ENCODE measurements around the gene ADAM22. TPM values are rescaled to one million over a fixed set of nuclear protein-coding genes. Genes with fewer than 3 reads are reported as not detected.

Gene ADAM22
- total RNA-seq, 4 donors from 2014 or later, result 0.88 to 2.5 (median 1.6) TPM

- H3K36me3 ChIP-seq, result peaks cover 0 to 41% (median 0%) of the 10 kb centered on the region in 3 donors
- DNase-seq, result no peak
- peak overlapping the region; percentile 80 to 91 (median 86) for H3K27ac ChIP-seq
- H3K27me3 ChIP-seq, result no peaks in the 10 kb centered on the region
- peaks cover 0 to 24% (median 2%) of the 10 kb centered on the region in 4 donors for H3K4me1 ChIP-seq
- H3K4me3 ChIP-seq, result peak overlapping the region in 3 of 4 donors; percentile 83 to 96 (median 92)
- TF ChIP-seq POLR2A (IDR thresholded peaks at IDR 0.05) (no peak), CTCF (IDR thresholded peaks at IDR 0.05) (no peak)
- H3K9me3 ChIP-seq, result no peaks in the 10 kb centered on the region
Observed at GRCh38 chr7:88217675-88218428, 283.8 kb downstream of the ADAM22 start.

GRCh38 chr7:88218429-88218745 is 284.3 kb downstream of the ADAM22 start:
- peak overlapping the region; percentile 80 to 91 (median 86) for H3K27ac ChIP-seq
- no peak for TF ChIP-seq POLR2A (IDR thresholded peaks at IDR 0.05)
- TF ChIP-seq CTCF (IDR thresholded peaks at IDR 0.05), result no peak
- peaks cover 0 to 24% (median 2%) of the 10 kb centered on the region in 4 donors for H3K4me1 ChIP-seq
- peak overlapping the region in 3 of 4 donors; percentile 83 to 96 (median 92) for H3K4me3 ChIP-seq
- no peaks in the 10 kb centered on the region for H3K27me3 ChIP-seq
- no peak for DNase-seq
- H3K9me3 ChIP-seq, result no peaks in the 10 kb centered on the region
- H3K36me3 ChIP-seq, result peaks cover 0 to 36% (median 0%) of the 10 kb centered on the region in 3 donors

- TF ChIP-seq POLR2A (IDR thresholded peaks at IDR 0.05) (no peak), CTCF (IDR thresholded peaks at IDR 0.05) (no peak)
Observed at GRCh38 chr7:88218836-88219605, 285.0 kb downstream of the ADAM22 start.

GRCh38 chr7:88219781-88220747 is 286.0 kb downstream of the ADAM22 start, which contains the start of gene SRI:
TSS of gene SRI (minus strand) at chr7:88220038. CDS start at chr7:88220026, 12 bp downstream.
- Histone ChIP-seq H3K36me3 (peaks cover 0 to 20% (median 0%) of the 10 kb centered on the region in 3 donors), H3K9me3 (no peaks in the 10 kb centered on the region), H3K27me3 (no peaks in the 10 kb centered on the region), H3K27ac (peak within 1 kb of the TSS; percentile 80 to 91 (median 86)), H3K4me1 (peaks cover 0 to 24% (median 2%) of the 10 kb centered on the region in 4 donors), H3K4me3 (peak within 1 kb of the TSS; percentile 83 to 96 (median 92))
- TF ChIP-seq CTCF (IDR thresholded peaks at IDR 0.05) (peak; percentile 82 to 98 (median 95)), POLR2A (IDR thresholded peaks at IDR 0.05) (peak; percentile 57 to 75)
- DNase-seq, result peak; percentile 85 to 95 (median 95)

More at GRCh38 chr7:88218836-88219605, 285.0 kb downstream of the ADAM22 start:
- Histone ChIP-seq H3K4me3 (peak overlapping the region; percentile 83 to 96 (median 92)), H3K27me3 (no peaks in the 10 kb centered on the region), H3K4me1 (peaks cover 0 to 24% (median 2%) of the 10 kb centered on the region in 4 donors), H3K36me3 (peaks cover 0 to 29% (median 0%) of the 10 kb centered on the region in 3 donors), H3K27ac (peak overlapping the region; percentile 80 to 91 (median 86)), H3K9me3 (no peaks in the 10 kb centered on the region)
- DNase-seq, result peak; percentile 60 to 74 (median 60)

- TF ChIP-seq POLR2A (IDR thresholded peaks at IDR 0.05) (no peak), CTCF (IDR thresholded peaks at IDR 0.05) (no peak)
- no peak overlapping the region for H3K4me3 ChIP-seq
- DNase-seq, result no peak
- H3K4me1 ChIP-seq, result peaks cover 0 to 11% (median under 1%) of the 10 kb centered on the region in 4 donors
- no peaks in the 10 kb centered on the region for H3K36me3 ChIP-seq
- H3K27ac ChIP-seq, result no peak overlapping the region
- H3K9me3 ChIP-seq, result no peaks in the 10 kb centered on the region
- no peaks in the 10 kb centered on the region for H3K27me3 ChIP-seq
Observed at GRCh38 chr7:88223265-88223664, 289.2 kb downstream of the ADAM22 start.
